AG10803 (cell line): ENCODE results near the gene TMEM236.

ENCODE experiments used
- DNase-seq: peaks from one replicate; pipeline ENCODE4 v3.0.0; 2010; ENCODE audit warnings: low read depth
- H3K4me3 ChIP-seq: 2 replicates; pipeline ENCODE4 v1.5.1; 2011; ENCODE audit warnings: mild to moderate bottlenecking, low read length, control low read depth
- TF ChIP-seq, protein P1 (sequence below): conservative IDR thresholded peaks from 2 replicates; pipeline ENCODE4 v1.5.1; 2011; ENCODE audit warnings: mild to moderate bottlenecking, low read length, control low read depth, inconsistent platforms

TMEM236 gene

DNA sequence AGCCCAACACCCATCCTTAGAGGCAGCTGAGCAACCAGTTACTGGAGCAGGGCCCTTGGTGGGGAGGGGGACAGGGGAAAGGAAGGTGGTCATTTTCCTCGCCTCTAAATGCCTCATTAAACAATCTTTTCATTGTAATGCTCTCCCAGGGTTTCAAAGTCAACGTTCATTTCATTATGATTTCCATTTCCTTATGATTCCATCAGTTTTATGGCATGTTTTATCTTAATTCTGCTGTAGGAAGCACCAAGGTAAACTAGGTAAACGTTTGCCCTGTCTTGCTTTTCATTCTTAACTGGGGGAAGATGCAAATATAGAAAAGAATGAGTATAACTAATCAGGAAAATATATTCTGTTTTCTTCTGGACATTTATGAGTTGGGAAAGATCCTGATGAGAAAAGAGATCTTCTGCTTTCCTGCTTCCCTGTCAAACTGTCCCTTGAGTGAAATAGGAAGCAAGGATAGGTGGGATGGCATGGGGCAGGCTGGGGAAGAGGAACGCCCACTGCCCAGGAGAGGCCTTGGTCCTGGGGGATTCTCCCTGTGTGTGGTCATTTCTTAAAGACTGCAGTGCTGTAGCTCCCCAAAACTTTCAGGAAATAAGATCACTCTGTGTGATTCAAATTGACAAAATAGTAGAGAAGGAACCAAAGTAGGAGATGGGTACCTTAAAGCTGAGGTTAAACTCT, 20.5 kb upstream of the TMEM236 start:
- no peak for DNase-seq
- TF ChIP-seq, protein P1, sequence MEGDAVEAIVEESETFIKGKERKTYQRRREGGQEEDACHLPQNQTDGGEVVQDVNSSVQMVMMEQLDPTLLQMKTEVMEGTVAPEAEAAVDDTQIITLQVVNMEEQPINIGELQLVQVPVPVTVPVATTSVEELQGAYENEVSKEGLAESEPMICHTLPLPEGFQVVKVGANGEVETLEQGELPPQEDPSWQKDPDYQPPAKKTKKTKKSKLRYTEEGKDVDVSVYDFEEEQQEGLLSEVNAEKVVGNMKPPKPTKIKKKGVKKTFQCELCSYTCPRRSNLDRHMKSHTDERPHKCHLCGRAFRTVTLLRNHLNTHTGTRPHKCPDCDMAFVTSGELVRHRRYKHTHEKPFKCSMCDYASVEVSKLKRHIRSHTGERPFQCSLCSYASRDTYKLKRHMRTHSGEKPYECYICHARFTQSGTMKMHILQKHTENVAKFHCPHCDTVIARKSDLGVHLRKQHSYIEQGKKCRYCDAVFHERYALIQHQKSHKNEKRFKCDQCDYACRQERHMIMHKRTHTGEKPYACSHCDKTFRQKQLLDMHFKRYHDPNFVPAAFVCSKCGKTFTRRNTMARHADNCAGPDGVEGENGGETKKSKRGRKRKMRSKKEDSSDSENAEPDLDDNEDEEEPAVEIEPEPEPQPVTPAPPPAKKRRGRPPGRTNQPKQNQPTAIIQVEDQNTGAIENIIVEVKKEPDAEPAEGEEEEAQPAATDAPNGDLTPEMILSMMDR: no peak
- no peak overlapping the region for H3K4me3 ChIP-seq

DNA sequence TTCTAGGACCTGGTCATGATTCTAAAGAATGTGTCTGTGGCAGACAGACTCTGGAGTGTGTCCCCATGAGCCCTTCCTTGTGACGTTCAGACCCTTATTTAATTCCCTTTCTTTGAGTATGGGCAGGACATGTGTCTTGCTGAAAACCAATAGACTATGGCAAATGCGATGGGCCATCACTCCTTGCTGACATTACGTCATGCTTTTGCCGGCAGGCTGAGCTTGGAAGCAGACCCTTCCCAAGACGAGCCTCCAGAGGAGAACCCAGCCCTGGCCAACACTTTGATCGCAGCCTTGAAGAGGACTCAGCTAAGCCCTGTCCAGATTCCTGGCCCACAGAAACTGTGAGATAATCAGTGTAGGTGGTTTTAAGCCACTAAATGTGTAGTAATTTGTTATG, 18.4 kb upstream of the TMEM236 start:
- no peak for DNase-seq
- H3K4me3 ChIP-seq: no peak overlapping the region
- TF ChIP-seq, protein P1: no peak

DNA sequence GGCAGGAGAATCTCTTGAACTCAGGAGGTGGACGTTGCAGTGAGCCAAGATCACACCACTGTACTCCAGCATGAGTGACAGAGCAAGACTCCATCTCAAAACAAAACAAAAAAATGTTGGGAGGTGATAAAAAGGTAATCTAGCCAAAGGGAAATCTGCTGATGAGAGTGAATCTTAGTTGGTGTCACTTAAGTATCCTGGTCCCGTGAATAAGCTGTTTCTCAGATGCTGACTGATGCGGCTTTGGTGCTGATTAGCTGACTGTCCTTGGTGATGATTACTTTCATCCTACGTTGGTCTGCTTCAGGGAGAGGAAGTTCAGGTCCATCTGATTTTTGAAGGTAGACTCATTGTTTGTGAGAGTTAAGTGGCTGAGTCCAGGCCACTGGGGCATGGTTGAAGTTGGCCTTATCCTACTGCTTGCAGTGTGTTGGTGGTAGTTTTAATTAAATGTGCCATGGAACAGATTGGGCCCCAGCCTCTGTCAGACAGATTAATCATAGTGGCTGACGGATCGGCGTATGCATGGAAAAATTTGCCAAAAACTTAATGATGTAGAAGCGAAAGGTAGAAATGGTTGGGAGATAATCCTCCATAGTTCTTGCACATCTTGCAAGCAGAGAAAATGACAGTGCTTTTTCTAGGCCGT, 17.4 kb upstream of the TMEM236 start:
- DNase-seq: no peak
- no peak overlapping the region for H3K4me3 ChIP-seq
- TF ChIP-seq, protein P1: no peak

DNA sequence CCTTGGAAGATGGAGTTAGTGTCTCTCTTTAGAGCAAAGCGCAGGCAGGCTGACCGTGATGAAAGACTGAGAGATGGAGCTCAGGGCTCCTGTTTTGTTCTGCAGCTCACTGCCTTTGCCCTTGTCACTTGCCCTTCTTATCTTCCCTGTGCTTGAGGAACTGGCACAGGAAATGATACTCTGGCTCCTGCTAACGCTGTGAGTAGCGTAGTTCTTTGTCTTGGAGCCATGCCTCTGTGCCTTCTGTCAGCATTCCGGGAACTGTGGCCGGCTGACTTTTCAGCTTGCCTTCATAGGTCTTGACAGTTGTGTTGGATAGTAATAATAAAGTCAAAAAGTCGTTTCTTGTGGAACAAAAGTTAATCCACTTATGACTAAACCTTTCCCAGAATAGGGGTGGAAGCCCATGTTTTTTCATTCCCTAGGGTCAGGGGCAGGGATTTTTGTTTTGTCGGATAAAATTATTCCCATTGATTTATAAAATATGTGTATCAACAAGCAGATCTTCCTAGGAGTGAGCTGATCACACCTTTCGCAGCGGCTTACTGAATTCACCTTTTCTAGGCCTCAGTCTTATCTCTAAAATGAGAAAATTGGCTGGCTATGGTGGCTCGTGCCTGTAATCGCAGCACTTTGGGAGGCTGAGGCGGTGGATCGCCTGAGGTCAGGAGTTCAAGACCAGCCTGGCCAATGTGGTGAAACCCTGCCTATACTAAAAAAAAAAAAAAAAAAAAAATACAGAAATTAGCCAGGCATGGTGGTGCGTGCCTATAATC, 16.6 kb upstream of the TMEM236 start:
- TF ChIP-seq, protein P1: no peak
- no peak overlapping the region for H3K4me3 ChIP-seq
- no peak for DNase-seq

DNA sequence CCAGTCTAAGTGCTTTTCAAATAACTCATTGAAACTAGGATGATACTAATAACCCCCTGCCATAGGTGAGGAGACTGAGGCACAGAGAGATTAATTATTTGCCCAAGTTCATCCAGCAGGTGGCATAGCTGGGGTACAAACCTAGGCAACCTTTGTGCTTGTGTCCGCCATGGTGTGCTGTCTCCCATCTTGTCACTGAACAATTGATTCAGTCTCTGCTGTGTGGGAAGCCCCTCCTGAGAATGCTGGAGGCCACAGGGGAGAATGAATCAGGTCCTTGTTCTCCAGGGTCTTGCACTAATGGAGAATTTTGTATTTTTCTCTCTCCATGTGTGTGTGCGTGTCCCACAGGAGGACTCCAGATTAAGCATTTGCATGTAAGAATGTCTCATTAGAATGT, 15.8 kb upstream of the TMEM236 start:
- no peak for DNase-seq
- H3K4me3 ChIP-seq: no peak overlapping the region
- TF ChIP-seq, protein P1: no peak

DNA sequence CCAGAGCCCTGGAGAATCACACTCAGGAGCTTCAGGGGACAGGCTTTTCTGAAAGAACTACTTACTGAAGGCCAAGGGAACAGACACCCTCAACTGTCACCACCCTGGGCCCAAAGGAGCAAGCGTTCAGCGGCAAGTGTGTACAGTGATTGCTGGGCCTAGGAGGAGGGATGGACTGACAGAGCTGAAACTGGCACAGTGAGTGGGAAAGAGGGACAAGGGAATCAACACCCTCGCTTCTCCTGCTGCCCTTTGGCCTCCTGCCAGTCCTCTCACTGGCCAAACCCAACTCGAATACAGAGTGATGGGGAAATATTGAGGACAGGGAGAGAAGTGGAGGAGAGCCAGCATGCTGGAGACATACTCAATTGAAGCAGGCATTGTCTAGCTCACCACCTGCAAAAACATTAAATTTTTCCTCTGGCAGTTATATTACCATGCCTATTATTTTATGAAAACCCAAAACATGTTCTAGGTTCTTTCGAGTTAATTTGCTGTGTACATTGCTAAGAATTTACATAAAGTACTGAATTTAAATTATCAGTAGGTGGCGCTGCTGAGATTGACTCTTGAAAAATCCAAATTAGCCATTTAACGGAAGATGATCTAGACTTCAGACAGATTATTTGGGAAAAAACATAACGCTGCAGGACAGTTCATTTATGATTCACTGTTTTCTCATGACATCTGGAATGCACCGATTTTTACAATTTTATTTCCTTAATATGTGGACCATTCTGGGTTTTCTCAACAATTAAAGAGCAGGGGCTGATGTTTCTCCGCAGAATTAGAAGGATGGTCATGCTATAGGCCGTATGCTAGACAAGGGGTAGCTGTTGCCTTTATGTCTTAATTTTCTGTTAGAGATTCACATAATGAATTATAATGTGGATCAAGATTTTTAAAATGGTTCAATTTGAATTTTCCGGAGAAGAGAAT, 14.7 kb upstream of the TMEM236 start:
- peak; percentile 54 for DNase-seq
- H3K4me3 ChIP-seq: no peak overlapping the region
- TF ChIP-seq, protein P1: peak; percentile 65
